ENCODE measurements around the gene TEAD1.

The TEAD1 gene

GRCh38 chr11:12695221-12695794 is 21.1 kb downstream of the TEAD1 start:
- TF ChIP-seq CTCF (IDR thresholded peaks at IDR 0.05; ENCODE audit: insufficient read depth, low read length) (no peak), SPI1 (IDR thresholded peaks at IDR 0.05; ENCODE audit: borderline replicate concordance, low read depth) (no peak), GABPA (IDR thresholded peaks at IDR 0.05; ENCODE audit: low read depth) (no peak), REST (IDR thresholded peaks at IDR 0.05; ENCODE audit: insufficient replicate concordance, low read depth) (no peak), POLR2AphosphoS5 (IDR thresholded peaks at IDR 0.05; ENCODE audit: low read depth) (no peak)
- no peak overlapping the region for H3K27ac ChIP-seq (replicated peaks)
- H3K27me3 ChIP-seq (ENCODE audit: insufficient read depth, poor library complexity, severe bottlenecking): peaks cover 30% of the 10 kb centered on the region
- no peak for DNase-seq (ENCODE audit: low read depth in 1 of 2, low spot score in 1 of 2)
- no peak overlapping the region for H3K4me3 ChIP-seq (replicated peaks; ENCODE audit: insufficient read depth, low read length)

GRCh38 chr11:12695873-12696272 is 21.7 kb downstream of the TEAD1 start:
- Histone ChIP-seq H3K27ac (replicated peaks) (no peak overlapping the region), H3K27me3 (ENCODE audit: insufficient read depth, poor library complexity, severe bottlenecking) (peaks cover 30% of the 10 kb centered on the region), H3K4me3 (replicated peaks; ENCODE audit: insufficient read depth, low read length) (no peak overlapping the region)
- no peak for DNase-seq (ENCODE audit: low read depth in 1 of 2, low spot score in 1 of 2)
- TF ChIP-seq CTCF (IDR thresholded peaks at IDR 0.05; ENCODE audit: insufficient read depth, low read length): no peak
- TF ChIP-seq GABPA (IDR thresholded peaks at IDR 0.05; ENCODE audit: low read depth): no peak
- no peak for TF ChIP-seq REST (IDR thresholded peaks at IDR 0.05; ENCODE audit: insufficient replicate concordance, low read depth)
- TF ChIP-seq POLR2AphosphoS5 (IDR thresholded peaks at IDR 0.05; ENCODE audit: low read depth): no peak
- no peak for TF ChIP-seq SPI1 (IDR thresholded peaks at IDR 0.05; ENCODE audit: borderline replicate concordance, low read depth)

GRCh38 chr11:12696911-12697581 is 22.8 kb downstream of the TEAD1 start:
- H3K27ac ChIP-seq (replicated peaks): no peak overlapping the region
- H3K27me3 ChIP-seq (ENCODE audit: insufficient read depth, poor library complexity, severe bottlenecking): peaks cover 30% of the 10 kb centered on the region
- DNase-seq (ENCODE audit: low read depth in 1 of 2, low spot score in 1 of 2): no peak
- H3K4me3 ChIP-seq (replicated peaks; ENCODE audit: insufficient read depth, low read length): no peak overlapping the region
- TF ChIP-seq CTCF (IDR thresholded peaks at IDR 0.05; ENCODE audit: insufficient read depth, low read length) (no peak), SPI1 (IDR thresholded peaks at IDR 0.05; ENCODE audit: borderline replicate concordance, low read depth) (no peak), REST (IDR thresholded peaks at IDR 0.05; ENCODE audit: insufficient replicate concordance, low read depth) (no peak), POLR2AphosphoS5 (IDR thresholded peaks at IDR 0.05; ENCODE audit: low read depth) (no peak), GABPA (IDR thresholded peaks at IDR 0.05; ENCODE audit: low read depth) (no peak)
